WTC11 (cell line): ENCODE results near the gene VCP. TPM values are rescaled to one million over a fixed set of nuclear protein-coding genes. Genes with fewer than 3 reads are reported as not detected.
A peak's percentile ranks its signal among the peaks of the same experiment; 100 is the strongest.

ENCODE experiments used
- ATAC-seq: fragments of 200-7000 bp; cut with Tn5 transposase; 2 replicates; pipeline ENCODE4 v1.10.0; 2021; ENCODE audit warnings: mild to moderate bottlenecking, moderate library complexity
- CTCF ChIA-PET: fragments of 300-600 bp; sonication (Branson Sonifier 250); formaldehyde crosslinking; loops from one replicate; lab custom pipeline; 2021; ENCODE audit warnings: antibody characterized with exemption; lab: Charles Lee
- POLR2A ChIA-PET: fragments of 350-600 bp; sonication (Branson Sonifier 250); formaldehyde crosslinking; loops from one replicate; lab custom pipeline; 2021; ENCODE audit warnings: antibody characterized with exemption; lab: Charles Lee
- DNase-seq: peaks from one replicate; pipeline ENCODE4 v3.0.0; 2021; ENCODE audit warnings: low spot score
- H3K27ac Mint-ChIP-seq: 2 replicates; pipeline ENCODE4 v1.8.0; 2021; ENCODE audit warnings: mixed read lengths
- H3K27me3 Mint-ChIP-seq: 2 replicates; pipeline ENCODE4 v1.8.0; 2021; ENCODE audit warnings: low read depth, mild to moderate bottlenecking, moderate library complexity, mixed read lengths
- H3K36me3 Mint-ChIP-seq: 2 replicates; pipeline ENCODE4 v1.8.0; 2021; ENCODE audit warnings: mixed read lengths
- H3K4me1 Mint-ChIP-seq: 2 replicates; pipeline ENCODE4 v1.8.0; 2022; ENCODE audit warnings: mixed read lengths
- H3K4me3 Mint-ChIP-seq: 2 replicates; pipeline ENCODE4 v1.8.0; 2021; ENCODE audit warnings: mild to moderate bottlenecking, moderate library complexity, mixed read lengths
- H3K9me3 Mint-ChIP-seq: 2 replicates; pipeline ENCODE4 v1.8.0; 2021; ENCODE audit warnings: mixed read lengths
- CREM ChIP-seq: sonication (generic); formaldehyde crosslinking; IDR thresholded peaks from 2 replicates; pipeline ENCODE4 v1.8.1; 2022; ENCODE audit warnings: mild to moderate bottlenecking, missing genetic modification reagents, moderate library complexity
- FOXP1 ChIP-seq: sonication (generic); formaldehyde crosslinking; IDR thresholded peaks from 2 replicates; pipeline ENCODE4 v1.8.0; 2022; ENCODE audit warnings: missing genetic modification reagents, mild to moderate bottlenecking, moderate library complexity, borderline replicate concordance
- JAZF1 ChIP-seq: fragments of 250-450 bp; sonication (Bioruptor Pico); IDR thresholded peaks from 2 replicates; pipeline ENCODE4 v1.9.0; 2021; ENCODE audit warnings: moderate library complexity, mild to moderate bottlenecking, inconsistent platforms
- KAT7 ChIP-seq: sonication (generic); formaldehyde crosslinking; IDR thresholded peaks from 2 replicates; pipeline ENCODE4 v1.8.1; 2023; ENCODE audit warnings: missing genetic modification reagents, mild to moderate bottlenecking, borderline replicate concordance
- MXD4 ChIP-seq: fragments of 250-450 bp; sonication (Bioruptor Pico); IDR thresholded peaks from 2 replicates; pipeline ENCODE4 v1.8.0; 2021; ENCODE audit warnings: mild to moderate bottlenecking, moderate library complexity, borderline replicate concordance
- PRRX2 ChIP-seq: fragments of 250-450 bp; sonication (Bioruptor Pico); IDR thresholded peaks from 2 replicates; pipeline ENCODE4 v1.8.0; 2021; ENCODE audit warnings: mild to moderate bottlenecking
- RORB ChIP-seq: fragments of 250-450 bp; sonication (Bioruptor Pico); IDR thresholded peaks from 2 replicates; pipeline ENCODE4 v1.9.0; 2021; ENCODE audit warnings: mild to moderate bottlenecking
- SP1 ChIP-seq: sonication (generic); formaldehyde crosslinking; conservative IDR thresholded peaks from 2 replicates; pipeline ENCODE4 v1.8.1; 2022; ENCODE audit warnings: missing genetic modification reagents
- TP53 ChIP-seq: sonication (generic); formaldehyde crosslinking; IDR thresholded peaks from 2 replicates; pipeline ENCODE4 v1.8.1; 2023; ENCODE audit warnings: mild to moderate bottlenecking, missing genetic modification reagents
- ZBTB21 ChIP-seq: sonication (generic); formaldehyde crosslinking; IDR thresholded peaks from 2 replicates; pipeline ENCODE4 v1.8.1; 2023; ENCODE audit warnings: mild to moderate bottlenecking, missing genetic modification reagents, borderline replicate concordance
- ZNF138 ChIP-seq: sonication (generic); formaldehyde crosslinking; conservative IDR thresholded peaks from 2 replicates; pipeline ENCODE4 v1.8.1; 2022; ENCODE audit warnings: mild to moderate bottlenecking, moderate library complexity, missing genetic modification reagents
- ZNF263 ChIP-seq: sonication (generic); formaldehyde crosslinking; IDR thresholded peaks from 2 replicates; pipeline ENCODE4 v1.8.1; 2022; ENCODE audit warnings: low read depth, mild to moderate bottlenecking, moderate library complexity, missing genetic modification reagents
- ZNF317 ChIP-seq: sonication (generic); formaldehyde crosslinking; IDR thresholded peaks from 2 replicates; pipeline ENCODE4 v1.8.1; 2023; ENCODE audit warnings: low read depth, mild to moderate bottlenecking, moderate library complexity, missing genetic modification reagents, borderline replicate concordance
- ZNF396 ChIP-seq: fragments of 250-450 bp; sonication (Bioruptor Pico); IDR thresholded peaks from 2 replicates; pipeline ENCODE4 v1.8.0; 2021; ENCODE audit warnings: mild to moderate bottlenecking, moderate library complexity, borderline replicate concordance
- ZNF423 ChIP-seq: fragments of 250-450 bp; sonication (Bioruptor Pico); IDR thresholded peaks from 2 replicates; pipeline ENCODE4 v2.1.2; 2022; ENCODE audit warnings: mild to moderate bottlenecking, moderate library complexity
- total RNA-seq: library from RNA; stranded (reverse); gene quantifications from 3 replicates; pipeline ENCODE4 v1.2.3, GENCODE V29; 2021
- TF ChIP-seq, protein P1 (sequence below): fragments of 250-450 bp; sonication (Bioruptor Pico); IDR thresholded peaks from 2 replicates; pipeline ENCODE4 v1.9.0; 2021; ENCODE audit warnings: mild to moderate bottlenecking
- TF ChIP-seq, protein P2 (sequence below): fragments of 200-600 bp; IDR thresholded peaks from 2 replicates; pipeline ENCODE4 v1.8.0; 2022; ENCODE audit warnings: antibody characterized with exemption
- TF ChIP-seq, protein P3 (sequence below): fragments of 250-450 bp; sonication (Bioruptor Pico); IDR thresholded peaks from 2 replicates; pipeline ENCODE4 v1.8.0; 2021; ENCODE audit warnings: mild to moderate bottlenecking
- TF ChIP-seq, protein P4 (sequence below): sonication (generic); formaldehyde crosslinking; IDR thresholded peaks from 2 replicates; pipeline ENCODE4 v1.8.1; 2023; ENCODE audit warnings: mild to moderate bottlenecking, moderate library complexity, missing genetic modification reagents
- TF ChIP-seq, protein P5 (sequence below): sonication (generic); formaldehyde crosslinking; IDR thresholded peaks from 2 replicates; pipeline ENCODE4 v1.8.0; 2022; ENCODE audit warnings: mild to moderate bottlenecking, missing genetic modification reagents
- TF ChIP-seq, protein P6 (sequence below): sonication (generic); formaldehyde crosslinking; conservative IDR thresholded peaks from 2 replicates; pipeline ENCODE4 v1.8.1; 2022; ENCODE audit warnings: mild to moderate bottlenecking, missing genetic modification reagents

Gene VCP
- total RNA-seq, 1 experiment from 2014 or later, result 386 TPM

DNA sequence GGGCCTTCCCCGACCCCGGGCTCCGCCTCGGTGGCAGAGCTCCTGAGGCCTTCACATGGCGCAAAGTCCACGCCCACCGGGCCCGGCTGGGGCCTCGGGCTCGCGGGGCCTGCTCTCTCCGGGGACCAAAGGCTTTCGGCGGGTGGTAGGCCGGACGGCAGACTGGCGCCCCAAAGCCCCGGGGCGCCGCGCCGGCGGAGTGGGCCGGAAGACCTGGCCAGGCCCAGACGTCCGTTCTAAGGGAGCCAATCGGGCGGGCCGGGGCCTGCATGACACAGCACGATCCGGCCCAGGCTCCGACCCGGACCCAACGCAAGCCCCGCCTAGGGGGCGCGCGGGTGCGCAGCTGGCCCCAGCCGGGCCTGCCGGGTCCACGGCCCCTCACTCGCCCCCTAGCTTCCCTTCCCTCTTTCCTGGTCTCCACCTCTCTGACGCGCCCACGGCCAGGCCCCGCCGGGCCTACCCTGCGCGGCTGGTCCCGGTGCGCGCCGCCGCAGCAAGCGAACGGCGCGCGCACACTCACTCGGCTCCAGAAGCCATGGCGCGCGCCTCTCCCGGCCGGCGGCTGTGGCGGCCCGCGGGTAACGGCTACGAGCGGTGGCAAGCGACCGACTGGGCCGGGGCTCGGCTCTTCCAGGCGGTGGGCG lies 488 bp downstream of the VCP start (continued):
- TF ChIP-seq, protein P1, sequence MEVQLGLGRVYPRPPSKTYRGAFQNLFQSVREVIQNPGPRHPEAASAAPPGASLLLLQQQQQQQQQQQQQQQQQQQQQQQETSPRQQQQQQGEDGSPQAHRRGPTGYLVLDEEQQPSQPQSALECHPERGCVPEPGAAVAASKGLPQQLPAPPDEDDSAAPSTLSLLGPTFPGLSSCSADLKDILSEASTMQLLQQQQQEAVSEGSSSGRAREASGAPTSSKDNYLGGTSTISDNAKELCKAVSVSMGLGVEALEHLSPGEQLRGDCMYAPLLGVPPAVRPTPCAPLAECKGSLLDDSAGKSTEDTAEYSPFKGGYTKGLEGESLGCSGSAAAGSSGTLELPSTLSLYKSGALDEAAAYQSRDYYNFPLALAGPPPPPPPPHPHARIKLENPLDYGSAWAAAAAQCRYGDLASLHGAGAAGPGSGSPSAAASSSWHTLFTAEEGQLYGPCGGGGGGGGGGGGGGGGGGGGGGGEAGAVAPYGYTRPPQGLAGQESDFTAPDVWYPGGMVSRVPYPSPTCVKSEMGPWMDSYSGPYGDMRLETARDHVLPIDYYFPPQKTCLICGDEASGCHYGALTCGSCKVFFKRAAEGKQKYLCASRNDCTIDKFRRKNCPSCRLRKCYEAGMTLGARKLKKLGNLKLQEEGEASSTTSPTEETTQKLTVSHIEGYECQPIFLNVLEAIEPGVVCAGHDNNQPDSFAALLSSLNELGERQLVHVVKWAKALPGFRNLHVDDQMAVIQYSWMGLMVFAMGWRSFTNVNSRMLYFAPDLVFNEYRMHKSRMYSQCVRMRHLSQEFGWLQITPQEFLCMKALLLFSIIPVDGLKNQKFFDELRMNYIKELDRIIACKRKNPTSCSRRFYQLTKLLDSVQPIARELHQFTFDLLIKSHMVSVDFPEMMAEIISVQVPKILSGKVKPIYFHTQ (CRISPR knock-in tag), result no peak
- no peak for TF ChIP-seq ZNF396 (CRISPR knock-in tag)
- TF ChIP-seq, protein P2, sequence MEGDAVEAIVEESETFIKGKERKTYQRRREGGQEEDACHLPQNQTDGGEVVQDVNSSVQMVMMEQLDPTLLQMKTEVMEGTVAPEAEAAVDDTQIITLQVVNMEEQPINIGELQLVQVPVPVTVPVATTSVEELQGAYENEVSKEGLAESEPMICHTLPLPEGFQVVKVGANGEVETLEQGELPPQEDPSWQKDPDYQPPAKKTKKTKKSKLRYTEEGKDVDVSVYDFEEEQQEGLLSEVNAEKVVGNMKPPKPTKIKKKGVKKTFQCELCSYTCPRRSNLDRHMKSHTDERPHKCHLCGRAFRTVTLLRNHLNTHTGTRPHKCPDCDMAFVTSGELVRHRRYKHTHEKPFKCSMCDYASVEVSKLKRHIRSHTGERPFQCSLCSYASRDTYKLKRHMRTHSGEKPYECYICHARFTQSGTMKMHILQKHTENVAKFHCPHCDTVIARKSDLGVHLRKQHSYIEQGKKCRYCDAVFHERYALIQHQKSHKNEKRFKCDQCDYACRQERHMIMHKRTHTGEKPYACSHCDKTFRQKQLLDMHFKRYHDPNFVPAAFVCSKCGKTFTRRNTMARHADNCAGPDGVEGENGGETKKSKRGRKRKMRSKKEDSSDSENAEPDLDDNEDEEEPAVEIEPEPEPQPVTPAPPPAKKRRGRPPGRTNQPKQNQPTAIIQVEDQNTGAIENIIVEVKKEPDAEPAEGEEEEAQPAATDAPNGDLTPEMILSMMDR, result no peak
- TF ChIP-seq ZBTB21 (CRISPR knock-in tag), result peak; percentile 88; the same call in 1 of the 2 replicates
- TF ChIP-seq SP1 (CRISPR knock-in tag), result peak; percentile 16; the same call in 1 of the 2 replicates
- TF ChIP-seq FOXP1 (CRISPR knock-in tag), result no peak
- no peak for TF ChIP-seq PRRX2 (CRISPR knock-in tag)
- TF ChIP-seq, protein P3, sequence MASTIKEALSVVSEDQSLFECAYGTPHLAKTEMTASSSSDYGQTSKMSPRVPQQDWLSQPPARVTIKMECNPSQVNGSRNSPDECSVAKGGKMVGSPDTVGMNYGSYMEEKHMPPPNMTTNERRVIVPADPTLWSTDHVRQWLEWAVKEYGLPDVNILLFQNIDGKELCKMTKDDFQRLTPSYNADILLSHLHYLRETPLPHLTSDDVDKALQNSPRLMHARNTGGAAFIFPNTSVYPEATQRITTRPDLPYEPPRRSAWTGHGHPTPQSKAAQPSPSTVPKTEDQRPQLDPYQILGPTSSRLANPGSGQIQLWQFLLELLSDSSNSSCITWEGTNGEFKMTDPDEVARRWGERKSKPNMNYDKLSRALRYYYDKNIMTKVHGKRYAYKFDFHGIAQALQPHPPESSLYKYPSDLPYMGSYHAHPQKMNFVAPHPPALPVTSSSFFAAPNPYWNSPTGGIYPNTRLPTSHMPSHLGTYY (CRISPR knock-in tag), result no peak
- TF ChIP-seq RORB (CRISPR knock-in tag), result no peak
- TF ChIP-seq, protein P4, sequence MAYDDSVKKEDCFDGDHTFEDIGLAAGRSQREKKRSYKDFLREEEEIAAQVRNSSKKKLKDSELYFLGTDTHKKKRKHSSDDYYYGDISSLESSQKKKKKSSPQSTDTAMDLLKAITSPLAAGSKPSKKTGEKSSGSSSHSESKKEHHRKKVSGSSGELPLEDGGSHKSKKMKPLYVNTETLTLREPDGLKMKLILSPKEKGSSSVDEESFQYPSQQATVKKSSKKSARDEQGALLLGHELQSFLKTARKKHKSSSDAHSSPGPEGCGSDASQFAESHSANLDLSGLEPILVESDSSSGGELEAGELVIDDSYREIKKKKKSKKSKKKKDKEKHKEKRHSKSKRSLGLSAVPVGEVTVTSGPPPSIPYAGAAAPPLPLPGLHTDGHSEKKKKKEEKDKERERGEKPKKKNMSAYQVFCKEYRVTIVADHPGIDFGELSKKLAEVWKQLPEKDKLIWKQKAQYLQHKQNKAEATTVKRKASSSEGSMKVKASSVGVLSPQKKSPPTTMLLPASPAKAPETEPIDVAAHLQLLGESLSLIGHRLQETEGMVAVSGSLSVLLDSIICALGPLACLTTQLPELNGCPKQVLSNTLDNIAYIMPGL (CRISPR knock-in tag), result peak; percentile 97
- TF ChIP-seq TP53 (CRISPR knock-in tag), result peak; percentile 77; the same call in 1 of the 2 replicates
- peak; percentile 50; the same call in 1 of the 2 replicates for TF ChIP-seq ZNF423 (CRISPR knock-in tag)
- peak; percentile 67; the same call in 1 of the 2 replicates for TF ChIP-seq ZNF138
- TF ChIP-seq MXD4 (CRISPR knock-in tag), result no peak
- TF ChIP-seq, protein P5, sequence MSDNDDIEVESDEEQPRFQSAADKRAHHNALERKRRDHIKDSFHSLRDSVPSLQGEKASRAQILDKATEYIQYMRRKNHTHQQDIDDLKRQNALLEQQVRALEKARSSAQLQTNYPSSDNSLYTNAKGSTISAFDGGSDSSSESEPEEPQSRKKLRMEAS (CRISPR knock-in tag), result peak; percentile 69; the same call in 1 of the 2 replicates

DNA sequence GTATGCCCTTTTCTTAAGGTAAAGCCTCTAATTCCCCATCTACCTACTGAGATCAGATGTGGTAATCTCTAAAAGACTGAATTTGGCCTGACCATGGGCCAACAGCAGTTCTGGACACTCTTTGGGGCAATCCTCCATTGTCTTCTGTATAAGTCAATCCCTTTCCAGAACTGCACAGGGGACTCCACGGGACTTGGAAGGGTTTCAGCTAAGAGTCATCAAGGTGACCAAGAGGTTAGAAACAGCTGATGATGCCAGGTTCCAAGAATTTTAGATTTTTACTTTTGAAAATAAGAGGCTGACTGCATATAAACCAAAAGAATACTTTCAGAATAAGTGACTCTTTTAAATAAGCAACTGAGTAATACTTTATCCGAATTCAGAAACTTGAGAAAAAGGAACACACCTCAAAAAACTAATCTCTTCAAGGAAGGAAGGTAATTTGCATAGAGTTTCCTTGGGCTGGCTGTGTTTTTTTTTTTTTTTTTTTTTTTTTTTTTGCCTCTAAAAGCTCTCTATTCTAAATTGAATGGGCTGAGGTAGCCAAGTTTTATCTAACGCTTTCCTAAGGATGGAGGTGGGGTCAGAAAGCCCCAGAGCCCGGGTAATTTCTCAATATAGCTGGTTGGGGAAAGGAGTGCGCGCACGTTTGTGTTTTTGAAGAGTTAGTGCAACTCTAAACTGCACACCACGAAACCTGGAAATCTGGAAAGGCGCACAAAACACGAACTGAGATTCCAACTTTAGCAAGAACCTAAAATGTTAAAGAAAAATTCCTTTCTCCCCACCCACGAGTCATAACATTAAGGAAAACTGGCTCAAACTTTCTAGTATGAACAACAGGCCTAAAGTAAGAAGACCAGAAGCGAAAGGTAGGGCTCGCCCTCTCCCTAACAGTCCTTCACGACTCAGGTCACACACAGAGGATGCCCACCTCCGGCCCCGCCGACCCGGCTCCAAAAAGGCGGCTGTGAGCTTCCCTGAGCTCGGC lies 1.3 kb downstream of the VCP start:
- CTCF ChIA-PET, result interaction anchor here (0.6 to 3.0 kb wide), 21 partner anchors 9 to 626 kb away, joined by 3 to 26 read pairs (median 6); partner anchors contain the start of genes ATOSB, DNAJB5, FANCG and PIGO
- Mint-ChIP-seq H3K36me3 (peaks cover 69% of the 10 kb centered on the region), H3K4me1 (peaks cover 24% of the 10 kb centered on the region), H3K27me3 (no peaks in the 10 kb centered on the region), H3K9me3 (no peaks in the 10 kb centered on the region), H3K4me3 (peak overlapping the region; percentile 93), H3K27ac (peak overlapping the region; percentile 96)
- TF ChIP-seq JAZF1 (CRISPR knock-in tag), result no peak
- no peak for TF ChIP-seq KAT7 (CRISPR knock-in tag)
- no peak for TF ChIP-seq CREM (CRISPR knock-in tag)
- TF ChIP-seq ZNF263 (CRISPR knock-in tag), result no peak
- TF ChIP-seq ZNF317 (CRISPR knock-in tag), result no peak
- TF ChIP-seq, protein P6, sequence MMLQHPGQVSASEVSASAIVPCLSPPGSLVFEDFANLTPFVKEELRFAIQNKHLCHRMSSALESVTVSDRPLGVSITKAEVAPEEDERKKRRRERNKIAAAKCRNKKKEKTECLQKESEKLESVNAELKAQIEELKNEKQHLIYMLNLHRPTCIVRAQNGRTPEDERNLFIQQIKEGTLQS (CRISPR knock-in tag), result no peak
- no peak for ATAC-seq
- POLR2A ChIA-PET, result interaction anchor here (0.6 to 2.6 kb wide), 12 partner anchors 9 to 532 kb away, joined by 3 to 15 read pairs (median 8); partner anchors contain the start of genes DNAJB5, FANCG, PIGO and STOML2
- no peak for DNase-seq
